GM12864 (cell line): ENCODE results near the gene SLC39A5.

Source experiments
- DNase-seq: peaks from one replicate; pipeline ENCODE4 v3.0.0-alpha.2; 2011; ENCODE audit warnings: low read depth
- H3K4me3 ChIP-seq: 2 replicates; pipeline ENCODE4 v1.5.1; 2011; ENCODE audit warnings: mild to moderate bottlenecking, low read depth, low read length, control low read depth
- CTCF ChIP-seq: IDR thresholded peaks from 2 replicates; pipeline ENCODE4 v1.5.1; 2011; ENCODE audit warnings: low read depth, mild to moderate bottlenecking, moderate library complexity, low read length, control low read depth, inconsistent platforms; ENCODE audit errors: missing control alignments

SLC39A5 gene

GRCh38 chr12:56243731-56244181 is 13.9 kb downstream of the SLC39A5 start:
- no peak for TF ChIP-seq CTCF
- no peak overlapping the region for H3K4me3 ChIP-seq
- no peak for DNase-seq

- DNase-seq = no peak
- TF ChIP-seq CTCF = no peak
- no peak overlapping the region for H3K4me3 ChIP-seq
Observed at GRCh38 chr12:56244494-56244893, 14.6 kb downstream of the SLC39A5 start.

- no peak for TF ChIP-seq CTCF
- H3K4me3 ChIP-seq = no peak overlapping the region
- DNase-seq = no peak
Observed at GRCh38 chr12:56247923-56248322, 18.1 kb downstream of the SLC39A5 start.

GRCh38 chr12:56248711-56249110 is 18.9 kb downstream of the SLC39A5 start:
- H3K4me3 ChIP-seq = no peak overlapping the region
- no peak for TF ChIP-seq CTCF
- no peak for DNase-seq

GRCh38 chr12:56252649-56253048 is 22.8 kb downstream of the SLC39A5 start:
- TF ChIP-seq CTCF = no peak
- H3K4me3 ChIP-seq = no peak overlapping the region
- DNase-seq = no peak

- no peak for DNase-seq
- TF ChIP-seq CTCF = no peak
- H3K4me3 ChIP-seq = no peak overlapping the region
Observed at GRCh38 chr12:56253091-56253490, 23.2 kb downstream of the SLC39A5 start.

GRCh38 chr12:56255671-56256070 is 25.8 kb downstream of the SLC39A5 start:
- H3K4me3 ChIP-seq = no peak overlapping the region
- TF ChIP-seq CTCF = no peak
- DNase-seq = no peak
